ENCODE measurements around the gene TSPAN5. TPM values are rescaled to one million over a fixed set of nuclear protein-coding genes. Genes with fewer than 3 reads are reported as not detected.

Gene TSPAN5
- total and polyA plus RNA-seq, 2 donors from 2014 or later, result 6.8 to 13.8 TPM

- H3K27me3 ChIP-seq (ENCODE audit: control insufficient read depth, insufficient read depth, low read length), result no peaks in the 10 kb centered on the region
- H3K9ac ChIP-seq (ENCODE audit: low read length in 3 of 3), result no peak overlapping the region
- H3K9me3 ChIP-seq (ENCODE audit: control insufficient read depth in 2 of 3, insufficient read depth in 1 of 3, low read length in 3 of 3), result no peaks in the 10 kb centered on the region
- H3K36me3 ChIP-seq (ENCODE audit: control insufficient read depth in 2 of 3, insufficient read depth in 3 of 3, low read length in 3 of 3), result no peaks in the 10 kb centered on the region
- H3K4me1 ChIP-seq (ENCODE audit: control insufficient read depth in 2 of 3, insufficient read depth in 2 of 3, low read depth in 1 of 3, low read length in 3 of 3), result peaks cover 0 to 8% (median 0%) of the 10 kb centered on the region in 3 donors
- no peak for TF ChIP-seq CTCF (IDR thresholded peaks at IDR 0.05; ENCODE audit: borderline replicate concordance, extremely low read depth, insufficient read depth)
- no peak for DNase-seq
- no peak overlapping the region for H3K4me3 ChIP-seq (ENCODE audit: low read length in 3 of 3)
- no peak for FAIRE-seq
- intact Hi-C loops (cut with DNase I), result no loop called here
- no peak overlapping the region for H3K27ac ChIP-seq (ENCODE audit: low read depth in 2 of 2, low read length in 2 of 2)
Observed at GRCh38 chr4:98659741-98660462, 1.5 kb upstream of the TSPAN5 start.

- FAIRE-seq (no peak), DNase-seq (peak in 2 of 5 donors; percentile 44 to 54)
- no peaks in the 10 kb centered on the region for H3K27me3 ChIP-seq (ENCODE audit: control insufficient read depth, insufficient read depth, low read length)
- intact Hi-C loops (cut with DNase I), result no loop called here
- no peak for TF ChIP-seq CTCF (IDR thresholded peaks at IDR 0.05; ENCODE audit: borderline replicate concordance, extremely low read depth, insufficient read depth)
- H3K36me3 ChIP-seq (ENCODE audit: control insufficient read depth in 2 of 3, insufficient read depth in 3 of 3, low read length in 3 of 3), result no peaks in the 10 kb centered on the region
- H3K9me3 ChIP-seq (ENCODE audit: control insufficient read depth in 2 of 3, insufficient read depth in 1 of 3, low read length in 3 of 3), result no peaks in the 10 kb centered on the region
- H3K9ac ChIP-seq (ENCODE audit: low read length in 3 of 3), result peak overlapping the region; percentile 37 to 60 (median 43)
- H3K4me3 ChIP-seq (ENCODE audit: low read length in 3 of 3), result peak overlapping the region; percentile 57 to 72 (median 70)
- peak overlapping the region in 1 of 2 donors; percentile 2 for H3K27ac ChIP-seq (ENCODE audit: low read depth in 2 of 2, low read length in 2 of 2)
- H3K4me1 ChIP-seq (ENCODE audit: control insufficient read depth in 2 of 3, insufficient read depth in 2 of 3, low read depth in 1 of 3, low read length in 3 of 3), result peaks cover 0 to 8% (median 0%) of the 10 kb centered on the region in 3 donors
Observed at GRCh38 chr4:98659106-98659592, 738 bp upstream of the TSPAN5 start.

- intact Hi-C loops (cut with DNase I), result no loop called here
- FAIRE-seq (no peak), DNase-seq (peak; percentile 51 to 73 (median 69))
- Histone ChIP-seq H3K9me3 (ENCODE audit: control insufficient read depth in 2 of 3, insufficient read depth in 1 of 3, low read length in 3 of 3) (no peaks in the 10 kb centered on the region), H3K9ac (ENCODE audit: low read length in 3 of 3) (peak overlapping the region; percentile 66 to 75 (median 72)), H3K4me3 (ENCODE audit: low read length in 3 of 3) (peak overlapping the region; percentile 72 to 87 (median 79)), H3K27ac (ENCODE audit: low read depth in 2 of 2, low read length in 2 of 2) (peak overlapping the region in 1 of 2 donors; percentile 4), H3K36me3 (ENCODE audit: control insufficient read depth in 2 of 3, insufficient read depth in 3 of 3, low read length in 3 of 3) (no peaks in the 10 kb centered on the region), H3K4me1 (ENCODE audit: control insufficient read depth in 2 of 3, insufficient read depth in 2 of 3, low read depth in 1 of 3, low read length in 3 of 3) (peaks cover 0 to 8% (median 0%) of the 10 kb centered on the region in 3 donors), H3K27me3 (ENCODE audit: control insufficient read depth, insufficient read depth, low read length) (no peaks in the 10 kb centered on the region)
- no peak for TF ChIP-seq CTCF (IDR thresholded peaks at IDR 0.05; ENCODE audit: borderline replicate concordance, extremely low read depth, insufficient read depth)
Observed at GRCh38 chr4:98657531-98658286, 702 bp downstream of the TSPAN5 start.
